Fibroblast of lung (primary cell): ENCODE measurements around the gene KLHL29. TPM values are rescaled to one million over a fixed set of nuclear protein-coding genes. Genes with fewer than 3 reads are reported as not detected.

Experiments used
- DNase-seq, 2 donors: peaks; one replicate each; pipeline versions ENCODE4 v3.0.0 to v3.0.0-alpha.2; 2010; ENCODE audit warnings: low read depth in 2 of 2
- H2AFZ ChIP-seq: 2 replicates; pipeline ENCODE4 v1.5.1; 2012; ENCODE audit warnings: low read length, control low read depth, inconsistent platforms
- H3K27ac ChIP-seq: 2 replicates; pipeline ENCODE4 v1.5.1; 2011; ENCODE audit warnings: low read length, control low read depth; ENCODE audit not compliant: insufficient read depth
- H3K27me3 ChIP-seq: 2 replicates; pipeline ENCODE4 v1.5.1; 2011; ENCODE audit warnings: mild to moderate bottlenecking, low read length; ENCODE audit not compliant: control insufficient read depth, insufficient read depth
- H3K36me3 ChIP-seq: 2 replicates; pipeline ENCODE4 v1.5.1; 2011; ENCODE audit warnings: low read length; ENCODE audit not compliant: control insufficient read depth, insufficient read depth
- H3K4me1 ChIP-seq: 2 replicates; pipeline ENCODE4 v1.5.1; 2011; ENCODE audit warnings: low read length; ENCODE audit not compliant: control insufficient read depth, insufficient read depth; ENCODE audit errors: extremely low read depth
- H3K4me2 ChIP-seq: 2 replicates; pipeline ENCODE4 v1.5.1; 2011; ENCODE audit warnings: low read length, control low read depth; ENCODE audit not compliant: insufficient read depth; ENCODE audit errors: extremely low read depth
- H3K4me3 ChIP-seq, 4 experiments: fragments of 200-600 bp in 1 of 4; sonication (generic) in 1 of 4; replicated peaks in 1 of 4; 2 replicates each; pipeline ENCODE4 v1.5.1; 2011 to 2016; ENCODE audit warnings: low read length in 4 of 4, low read depth in 3 of 4, mild to moderate bottlenecking in 3 of 4, control low read depth in 2 of 4, inconsistent platforms in 1 of 4, mixed read lengths in 1 of 4; ENCODE audit not compliant: insufficient read depth in 1 of 4; ENCODE audit errors: control extremely low read depth in 1 of 4
- H3K79me2 ChIP-seq: 2 replicates; pipeline ENCODE4 v1.5.1; 2012; ENCODE audit warnings: mild to moderate bottlenecking, low read length, inconsistent platforms; ENCODE audit not compliant: control insufficient read depth, insufficient read depth
- H3K9ac ChIP-seq: 2 replicates; pipeline ENCODE4 v1.5.1; 2011; ENCODE audit warnings: mild to moderate bottlenecking, low read length, control low read depth; ENCODE audit not compliant: insufficient read depth
- H3K9me3 ChIP-seq: 2 replicates; pipeline ENCODE4 v1.5.1; 2012; ENCODE audit warnings: low read depth, low read length; ENCODE audit not compliant: control insufficient read depth, insufficient read depth
- H4K20me1 ChIP-seq: 2 replicates; pipeline ENCODE4 v1.5.1; 2011; ENCODE audit warnings: low read length; ENCODE audit not compliant: control insufficient read depth, insufficient read depth; ENCODE audit errors: extremely low read depth
- CTCF ChIP-seq, 2 donors: IDR thresholded peaks in 1 of 2; conservative IDR thresholded peaks in 1 of 2; 1 replicate in 1 of 2; 2 replicates in 1 of 2; pipeline ENCODE4 v1.5.1; 2011 to 2012; ENCODE audit warnings: low read length in 2 of 2, control low read depth in 1 of 2, inconsistent platforms in 1 of 2, low read depth in 1 of 2, mild to moderate bottlenecking in 1 of 2
- EZH2 ChIP-seq: IDR thresholded peaks from 2 replicates; pipeline ENCODE4 v1.5.1; 2012; ENCODE audit warnings: low read length, control low read depth, mild to moderate bottlenecking; ENCODE audit errors: missing control alignments
- polyA plus RNA-seq, 2 donors: library from polyadenylated mRNA; depleted of rRNA in 1 of 2; stranded (reverse) in 1 of 2; unstranded in 1 of 2; fragments of >200 nt; gene quantifications; 2 replicates each; pipeline ENCODE4 v1.2.1, GENCODE V29; 2011 to 2012; ENCODE audit warnings: missing spikeins in 1 of 2
- total RNA-seq: library from RNA; depleted of rRNA; stranded (reverse); fragments of >200 nt; gene quantifications from 2 replicates; pipeline ENCODE4 v1.2.1, GENCODE V29; 2014

The KLHL29 gene
- total and polyA plus RNA-seq, 2 donors (not counting 1 experiment from before 2014, with no cell fraction given): 7.1 to 7.9 TPM

DNA sequence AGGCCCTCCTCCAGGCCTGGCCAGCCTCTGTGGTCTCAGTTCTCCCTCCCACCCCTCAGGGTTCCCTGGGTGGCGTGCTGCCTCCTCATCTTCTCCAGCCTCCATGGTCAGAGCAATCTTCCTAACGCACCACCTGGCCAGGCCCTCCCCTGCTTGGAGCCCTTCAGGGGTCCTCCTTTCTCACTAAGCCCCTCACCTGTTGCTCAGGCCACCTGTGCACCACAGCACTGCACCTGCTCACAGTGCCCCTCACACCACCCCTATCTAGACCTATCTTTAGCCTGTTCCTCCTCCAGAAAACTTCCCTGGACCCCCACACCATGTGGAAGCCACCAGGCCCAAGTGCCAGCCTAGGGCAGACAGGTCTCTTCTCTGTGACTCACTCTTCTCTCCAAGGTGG, 274.8 kb downstream of the KLHL29 start:
- Histone ChIP-seq H3K9me3 (no peaks in the 10 kb centered on the region), H3K4me3 (no peak overlapping the region), H4K20me1 (no peaks in the 10 kb centered on the region), H3K79me2 (no peaks in the 10 kb centered on the region), H2AFZ (no peak overlapping the region), H3K4me1 (no peaks in the 10 kb centered on the region), H3K27ac (no peak overlapping the region), H3K4me2 (no peak overlapping the region), H3K9ac (no peak overlapping the region), H3K27me3 (no peaks in the 10 kb centered on the region), H3K36me3 (no peaks in the 10 kb centered on the region)
- TF ChIP-seq CTCF (conservative IDR thresholded peaks at IDR 0.05 in 1 of 2, IDR thresholded peaks at IDR 0.05 in 1 of 2; ENCODE audit: low read depth in 1 of 2, low read length in 2 of 2) (no peak), EZH2 (no peak)
- DNase-seq: no peak

GRCh38 chr2:23660237-23660636, 275.3 kb downstream of the KLHL29 start:
- Histone ChIP-seq H3K9ac (no peak overlapping the region), H3K36me3 (no peaks in the 10 kb centered on the region), H3K27me3 (no peaks in the 10 kb centered on the region), H3K4me3 (no peak overlapping the region), H3K9me3 (no peaks in the 10 kb centered on the region), H4K20me1 (no peaks in the 10 kb centered on the region), H3K27ac (no peak overlapping the region), H3K4me1 (no peaks in the 10 kb centered on the region), H3K4me2 (no peak overlapping the region), H3K79me2 (no peaks in the 10 kb centered on the region), H2AFZ (no peak overlapping the region)
- DNase-seq: no peak
- TF ChIP-seq EZH2: no peak

DNA sequence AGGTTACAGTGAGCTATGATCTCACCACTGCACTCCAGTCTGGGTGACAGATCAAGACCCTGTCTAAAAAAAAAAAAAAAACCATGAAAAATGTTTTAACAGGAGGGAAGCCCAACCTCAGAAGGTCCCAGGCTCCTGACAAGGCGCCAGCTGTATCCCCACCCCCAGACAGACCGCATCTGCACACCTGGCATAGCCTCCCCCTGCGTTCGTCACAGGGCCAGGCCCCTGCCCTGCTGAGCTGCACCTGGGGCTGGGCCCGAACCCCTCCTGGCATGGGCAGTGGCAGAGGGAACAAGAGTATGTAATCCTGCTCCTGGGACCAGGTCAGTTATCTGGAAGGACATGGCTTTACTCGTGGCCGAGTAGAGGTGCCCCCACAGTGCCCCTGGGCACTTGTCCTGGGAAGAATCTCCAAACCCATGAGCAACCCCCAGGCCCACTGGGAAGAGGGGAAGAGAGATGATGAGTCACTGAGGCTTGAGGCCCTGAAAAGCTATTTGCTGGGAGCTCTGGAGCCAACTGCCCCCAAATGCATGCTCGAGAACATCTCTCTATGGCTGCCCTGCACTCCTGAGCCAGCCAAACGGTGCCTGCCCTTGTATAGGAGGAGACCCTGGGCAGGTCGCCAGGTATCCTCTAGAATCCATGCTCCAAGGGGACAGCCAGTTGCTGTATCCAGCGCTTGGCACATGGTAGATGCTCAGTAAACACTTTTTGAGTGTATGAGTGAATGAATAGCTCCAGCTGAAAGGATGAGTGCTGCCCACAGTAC, 276.5 kb downstream of the KLHL29 start:
- TF ChIP-seq EZH2 (no peak), CTCF (conservative IDR thresholded peaks at IDR 0.05 in 1 of 2, IDR thresholded peaks at IDR 0.05 in 1 of 2; ENCODE audit: low read depth in 1 of 2, low read length in 2 of 2) (no peak)
- Histone ChIP-seq H3K79me2 (no peaks in the 10 kb centered on the region), H3K4me3 (no peak overlapping the region), H3K9me3 (no peaks in the 10 kb centered on the region), H3K27me3 (no peaks in the 10 kb centered on the region), H3K9ac (no peak overlapping the region), H4K20me1 (no peaks in the 10 kb centered on the region), H3K4me1 (no peaks in the 10 kb centered on the region), H3K36me3 (no peaks in the 10 kb centered on the region), H3K4me2 (no peak overlapping the region), H2AFZ (no peak overlapping the region), H3K27ac (no peak overlapping the region)
- no peak for DNase-seq
